ENCODE measurements around the gene CCR1. TPM values are rescaled to one million over a fixed set of nuclear protein-coding genes. Genes with fewer than 3 reads are reported as not detected.
"Not testable (repeated sequence)": the region's sequence is repeated elsewhere in the genome, so short reads cannot be mapped to it uniquely, and the experiment has no call there.

CCR1 gene
- total RNA-seq, 3 donors from 2014 or later: 1.8 to 10.0 (median 8.7) TPM

DNA sequence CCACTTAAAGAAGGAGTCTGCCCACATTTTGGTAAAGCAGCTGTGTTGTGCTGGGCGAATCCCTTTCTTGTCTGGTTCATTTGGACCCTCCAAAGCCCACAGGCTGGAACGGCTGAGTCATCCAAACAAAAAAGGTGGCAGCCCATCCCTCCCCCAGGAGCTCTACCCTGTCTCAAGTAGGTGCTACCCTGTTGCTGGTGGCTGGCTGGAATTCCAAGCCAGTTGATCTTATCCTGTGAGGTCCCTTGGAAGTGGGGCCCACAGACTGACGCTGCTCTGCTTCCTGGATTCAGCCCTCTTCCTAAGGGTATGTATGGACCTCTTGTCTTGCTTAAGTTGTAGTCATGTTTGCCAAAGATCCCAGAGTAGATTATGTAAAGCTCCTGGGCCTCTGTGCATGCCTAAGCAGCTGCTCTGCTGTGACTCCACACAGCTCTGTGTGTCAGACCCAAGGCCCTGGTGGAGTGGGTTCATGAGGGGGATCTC is 44.5 kb downstream of the CCR1 start:
- H3K9me3 ChIP-seq: no peaks in the 10 kb centered on the region
- no peaks in the 10 kb centered on the region for H3K36me3 ChIP-seq (ENCODE audit: low read depth)
- intact Hi-C loops (cut with DNase I, micrococcal nuclease): no loop called here
- no peaks in the 10 kb centered on the region for H3K4me1 ChIP-seq (ENCODE audit: low read depth)
- ATAC-seq (no peak), DNase-seq (no peak)
- TF ChIP-seq, protein P1, sequence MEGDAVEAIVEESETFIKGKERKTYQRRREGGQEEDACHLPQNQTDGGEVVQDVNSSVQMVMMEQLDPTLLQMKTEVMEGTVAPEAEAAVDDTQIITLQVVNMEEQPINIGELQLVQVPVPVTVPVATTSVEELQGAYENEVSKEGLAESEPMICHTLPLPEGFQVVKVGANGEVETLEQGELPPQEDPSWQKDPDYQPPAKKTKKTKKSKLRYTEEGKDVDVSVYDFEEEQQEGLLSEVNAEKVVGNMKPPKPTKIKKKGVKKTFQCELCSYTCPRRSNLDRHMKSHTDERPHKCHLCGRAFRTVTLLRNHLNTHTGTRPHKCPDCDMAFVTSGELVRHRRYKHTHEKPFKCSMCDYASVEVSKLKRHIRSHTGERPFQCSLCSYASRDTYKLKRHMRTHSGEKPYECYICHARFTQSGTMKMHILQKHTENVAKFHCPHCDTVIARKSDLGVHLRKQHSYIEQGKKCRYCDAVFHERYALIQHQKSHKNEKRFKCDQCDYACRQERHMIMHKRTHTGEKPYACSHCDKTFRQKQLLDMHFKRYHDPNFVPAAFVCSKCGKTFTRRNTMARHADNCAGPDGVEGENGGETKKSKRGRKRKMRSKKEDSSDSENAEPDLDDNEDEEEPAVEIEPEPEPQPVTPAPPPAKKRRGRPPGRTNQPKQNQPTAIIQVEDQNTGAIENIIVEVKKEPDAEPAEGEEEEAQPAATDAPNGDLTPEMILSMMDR (IDR thresholded peaks at IDR 0.05): no peak
- no peak overlapping the region for H3K4me3 ChIP-seq

DNA sequence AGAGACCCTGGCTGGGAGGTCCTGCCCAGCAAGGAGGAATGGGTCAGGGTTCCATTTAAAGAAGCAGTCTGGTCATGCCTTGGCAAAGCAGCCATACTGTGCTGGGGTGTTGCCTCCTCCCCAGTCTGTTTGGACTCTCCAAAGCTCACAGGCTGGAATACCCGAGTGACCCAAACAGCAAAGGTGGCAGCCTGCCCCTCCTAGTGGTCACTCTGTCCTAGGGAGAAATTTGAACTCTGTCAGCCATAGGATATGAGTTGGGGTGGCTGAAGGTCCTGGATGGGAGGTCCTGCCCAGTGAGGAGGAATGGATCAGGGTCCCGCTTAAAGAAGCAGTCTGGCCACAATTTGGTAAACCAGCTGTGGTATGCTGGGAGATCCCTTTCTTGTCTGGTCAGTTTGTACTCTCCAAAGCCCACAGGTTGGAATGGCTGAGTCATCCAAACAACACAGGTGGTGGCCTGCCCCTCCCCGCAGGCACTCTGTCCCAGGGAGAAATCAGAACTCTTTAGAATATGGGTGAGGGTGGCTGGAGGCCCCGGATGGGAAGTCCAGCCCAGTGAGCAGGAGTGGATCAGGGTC is 45.0 kb downstream of the CCR1 start:
- H3K4me1 ChIP-seq (ENCODE audit: low read depth): no peaks in the 10 kb centered on the region
- H3K36me3 ChIP-seq (ENCODE audit: low read depth): no peaks in the 10 kb centered on the region
- H3K4me3 ChIP-seq: no peak overlapping the region
- TF ChIP-seq, protein P1 (IDR thresholded peaks at IDR 0.05): no peak
- intact Hi-C loops (cut with DNase I, micrococcal nuclease): no loop called here
- ATAC-seq: no peak
- no peaks in the 10 kb centered on the region for H3K9me3 ChIP-seq
- DNase-seq: no peak

DNA sequence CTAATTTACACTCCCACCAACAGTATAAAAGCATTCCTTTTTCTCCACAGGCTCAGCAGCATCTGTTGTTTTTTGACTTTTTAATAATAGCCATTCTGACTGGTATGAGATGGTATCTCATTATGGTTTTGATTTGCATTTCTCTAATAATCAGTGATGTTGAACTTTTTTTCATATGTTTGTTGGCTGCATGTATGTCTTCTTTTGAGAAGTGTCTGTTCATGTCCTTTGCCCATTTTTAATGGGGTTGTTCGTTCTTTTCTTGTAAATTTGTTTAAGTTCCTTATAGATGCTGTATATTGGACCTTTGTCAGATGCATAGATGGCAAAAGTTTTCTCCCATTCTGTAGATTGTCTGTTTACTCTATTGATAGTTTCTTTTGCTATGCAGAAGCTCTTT is 50.4 kb downstream of the CCR1 start:
- intact Hi-C loops (cut with DNase I, micrococcal nuclease); H3K9me3 ChIP-seq; ATAC-seq; H3K4me3 ChIP-seq; H3K36me3 ChIP-seq (ENCODE audit: low read depth); DNase-seq; H3K4me1 ChIP-seq (ENCODE audit: low read depth): not testable (repeated sequence)

DNA sequence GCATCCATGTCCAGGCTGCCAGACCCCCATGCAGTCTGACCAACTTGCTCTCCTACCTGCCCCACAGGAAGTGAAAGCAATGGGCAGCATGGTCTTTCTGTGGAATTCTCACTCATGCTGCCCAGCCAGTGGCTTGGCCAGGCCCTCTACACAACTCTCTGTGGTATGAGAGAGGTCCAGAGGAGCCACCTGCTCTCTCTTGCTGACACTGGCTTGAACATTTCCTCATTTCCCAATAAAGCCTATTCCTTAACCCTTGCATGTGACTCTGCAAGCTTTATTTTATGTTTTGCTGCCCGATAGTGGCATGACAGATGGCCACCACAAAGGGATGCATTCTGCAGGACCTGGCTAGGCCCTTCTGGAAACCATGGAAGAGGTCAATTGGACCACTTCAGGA is 53.8 kb downstream of the CCR1 start:
- no peak overlapping the region for H3K4me3 ChIP-seq
- intact Hi-C loops (cut with DNase I, micrococcal nuclease): no loop called here
- no peak for DNase-seq
- no peak for ATAC-seq
- TF ChIP-seq, protein P1 (IDR thresholded peaks at IDR 0.05): no peak
- H3K36me3 ChIP-seq (ENCODE audit: low read depth): no peaks in the 10 kb centered on the region
- no peaks in the 10 kb centered on the region for H3K9me3 ChIP-seq
- H3K4me1 ChIP-seq (ENCODE audit: low read depth): no peaks in the 10 kb centered on the region

Other genes starting within 250 kb of the CCR1 start
- gene FYCO1, start 212.5 kb downstream of the CCR1 start, total RNA-seq: 10 to 100 TPM; 25.4 to 76.5 (median 27.7) TPM
- under 1 TPM; 0.13 to 0.29 (median 0.20) TPM for gene XCR1, start 180.8 kb downstream of the CCR1 start, total RNA-seq
- under 1 TPM in 1 of 3 donors, not detected in 2; 0.67 TPM for gene CCR3, start 34.1 kb upstream of the CCR1 start, total RNA-seq
- gene CCR2, start 145.8 kb upstream of the CCR1 start, total RNA-seq: 1 to 10 TPM; 1.2 to 3.4 (median 2.2) TPM
- 1 to 10 TPM; 1.9 to 3.4 (median 2.4) TPM for gene CCR5, start 162.6 kb upstream of the CCR1 start, total RNA-seq
- gene CCRL2, start 198.9 kb upstream of the CCR1 start, total RNA-seq: 10 to 100 TPM; 10.2 to 23.3 (median 15.7) TPM

All from mucosa of descending colon (tissue), 3 donors.